MCF 10A (cell line): ENCODE data around the gene ITGB5. TPM values are rescaled to one million over a fixed set of nuclear protein-coding genes. Genes with fewer than 3 reads are reported as not detected.

Source experiments
- BruUV-seq: library from RNA; stranded (reverse); fragments of 400-500 nt; replicated peaks from 2 replicates; lab custom pipeline; 2021; lab: Mats Ljungman, UMichigan
- CTCF ChIA-PET: fragments of 300-600 bp; sonication (Branson Sonifier 250); formaldehyde crosslinking; extraction: SDS; loops from one replicate; lab custom pipeline; 2021; ENCODE audit warnings: antibody characterized with exemption, inconsistent platforms; lab: Yijun Ruan, JAX
- POLR2A ChIA-PET: fragments of 300-600, 350-650 bp; sonication (Branson Sonifier 250); formaldehyde crosslinking; extraction: SDS; loops from one replicate; lab custom pipeline; 2020; ENCODE audit warnings: antibody characterized with exemption, inconsistent platforms; lab: Yijun Ruan, JAX
- DNase-seq: peaks from one replicate; pipeline ENCODE4 v3.0.0-alpha.2; 2018; ENCODE audit not compliant: unreplicated experiment
- H3K27ac Mint-ChIP-seq: one replicate; pipeline ENCODE4 v1.8.0; 2022; ENCODE audit warnings: mild to moderate bottlenecking, low read depth, mixed read lengths; ENCODE audit not compliant: unreplicated experiment
- H3K27me3 Mint-ChIP-seq: one replicate; pipeline ENCODE4 v1.8.0; 2022; ENCODE audit warnings: mixed read lengths; ENCODE audit not compliant: insufficient read depth, unreplicated experiment
- H3K36me3 Mint-ChIP-seq: one replicate; pipeline ENCODE4 v1.8.0; 2022; ENCODE audit warnings: mild to moderate bottlenecking, moderate library complexity, mixed read lengths; ENCODE audit not compliant: insufficient read depth, unreplicated experiment
- H3K4me1 Mint-ChIP-seq: one replicate; pipeline ENCODE4 v1.8.0; 2022; ENCODE audit warnings: mixed read lengths; ENCODE audit not compliant: insufficient read depth, unreplicated experiment
- H3K4me3 Mint-ChIP-seq: one replicate; pipeline ENCODE4 v1.8.0; 2022; ENCODE audit warnings: mild to moderate bottlenecking, moderate library complexity, mixed read lengths; ENCODE audit not compliant: unreplicated experiment
- H3K9me3 Mint-ChIP-seq: one replicate; pipeline ENCODE4 v1.8.0; 2022; ENCODE audit warnings: mixed read lengths; ENCODE audit not compliant: unreplicated experiment
- intact Hi-C: fragments of 100-400 bp; cut with micrococcal nuclease; formaldehyde crosslinking; loops from 2 replicates; pipeline ENCODE4 v1.14.1; 2022
- total RNA-seq: library from RNA; stranded (reverse); gene quantifications from 2 replicates; pipeline ENCODE4 v1.2.3, GENCODE V29; 2022
- TF ChIP-seq, protein P1 (sequence below): fragments of 200-600 bp; IDR thresholded peaks from one replicate; pipeline ENCODE4 v1.8.0; 2022; ENCODE audit warnings: antibody characterized with exemption, mild to moderate bottlenecking; ENCODE audit not compliant: unreplicated experiment

Gene ITGB5
- total RNA-seq, 1 experiment from 2014 or later, result 101 TPM

DNA sequence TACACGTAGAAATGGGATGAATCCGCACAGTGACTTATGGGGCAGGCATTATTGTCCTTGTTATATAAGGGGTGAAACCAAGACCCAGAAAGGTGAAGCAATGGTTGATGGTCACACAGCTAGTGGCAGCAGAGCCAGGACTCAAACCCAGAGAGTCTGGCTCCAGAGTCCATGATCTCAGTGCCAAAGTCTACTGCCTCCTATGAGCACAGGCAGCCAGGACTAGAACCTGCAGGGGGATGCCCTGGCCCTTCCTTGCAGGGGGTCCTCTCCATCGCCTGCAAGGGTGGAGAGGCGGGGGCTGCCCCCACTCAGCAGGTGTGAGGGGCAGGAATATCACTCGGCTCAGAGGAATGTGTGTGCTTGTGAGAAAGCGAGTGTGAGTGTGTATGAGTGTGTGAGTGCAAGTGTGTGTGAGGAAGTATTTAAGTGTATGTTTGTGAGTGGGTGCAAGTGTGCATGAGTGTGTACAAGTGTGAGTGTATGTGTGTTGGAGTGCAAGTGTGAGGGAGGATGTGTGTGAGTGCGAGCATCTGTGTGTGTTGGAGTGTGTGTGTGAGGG, 112.2 kb downstream of the ITGB5 start:
- Mint-ChIP-seq H3K27me3 (no peaks in the 10 kb centered on the region), H3K27ac (no peak overlapping the region), H3K36me3 (peaks cover 21% of the 10 kb centered on the region), H3K4me1 (peaks cover 13% of the 10 kb centered on the region), H3K9me3 (no peaks in the 10 kb centered on the region), H3K4me3 (no peak overlapping the region)
- intact Hi-C loops, result no loop called here
- no peak for DNase-seq
- TF ChIP-seq, protein P1, sequence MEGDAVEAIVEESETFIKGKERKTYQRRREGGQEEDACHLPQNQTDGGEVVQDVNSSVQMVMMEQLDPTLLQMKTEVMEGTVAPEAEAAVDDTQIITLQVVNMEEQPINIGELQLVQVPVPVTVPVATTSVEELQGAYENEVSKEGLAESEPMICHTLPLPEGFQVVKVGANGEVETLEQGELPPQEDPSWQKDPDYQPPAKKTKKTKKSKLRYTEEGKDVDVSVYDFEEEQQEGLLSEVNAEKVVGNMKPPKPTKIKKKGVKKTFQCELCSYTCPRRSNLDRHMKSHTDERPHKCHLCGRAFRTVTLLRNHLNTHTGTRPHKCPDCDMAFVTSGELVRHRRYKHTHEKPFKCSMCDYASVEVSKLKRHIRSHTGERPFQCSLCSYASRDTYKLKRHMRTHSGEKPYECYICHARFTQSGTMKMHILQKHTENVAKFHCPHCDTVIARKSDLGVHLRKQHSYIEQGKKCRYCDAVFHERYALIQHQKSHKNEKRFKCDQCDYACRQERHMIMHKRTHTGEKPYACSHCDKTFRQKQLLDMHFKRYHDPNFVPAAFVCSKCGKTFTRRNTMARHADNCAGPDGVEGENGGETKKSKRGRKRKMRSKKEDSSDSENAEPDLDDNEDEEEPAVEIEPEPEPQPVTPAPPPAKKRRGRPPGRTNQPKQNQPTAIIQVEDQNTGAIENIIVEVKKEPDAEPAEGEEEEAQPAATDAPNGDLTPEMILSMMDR, result no peak
- ChIA-PET POLR2A (no interaction called here), CTCF (interaction anchor here (0.6 to 1.7 kb wide), 6 partner anchors 11 to 127 kb away, joined by 3 to 9 read pairs (median 4); no protein-coding TSS in a partner anchor)
- BruUV-seq, result no TSS peak

GRCh38 chr3:124774327-124774718, 112.8 kb downstream of the ITGB5 start:
- Mint-ChIP-seq H3K9me3 (no peaks in the 10 kb centered on the region), H3K4me3 (no peak overlapping the region), H3K27ac (no peak overlapping the region), H3K27me3 (no peaks in the 10 kb centered on the region), H3K4me1 (peaks cover 13% of the 10 kb centered on the region), H3K36me3 (peaks cover 21% of the 10 kb centered on the region)
- no peak for DNase-seq
- TF ChIP-seq, protein P1, result no peak
- CTCF ChIA-PET, result interaction anchor here (0.6 to 1.7 kb wide), 7 partner anchors 10 to 1054 kb away, joined by 3 to 9 read pairs (median 3); no protein-coding TSS in a partner anchor
- BruUV-seq, result no TSS peak
- POLR2A ChIA-PET, result no interaction called here
- intact Hi-C loops, result no loop called here

GRCh38 chr3:124773351-124774326, 113.5 kb downstream of the ITGB5 start:
- ChIA-PET POLR2A (no interaction called here), CTCF (interaction anchor here (0.6 to 1.7 kb wide), 6 partner anchors 10 to 1055 kb away, joined by 3 to 9 read pairs (median 4); no protein-coding TSS in a partner anchor)

More at GRCh38 chr3:124773351-124774326, 113.5 kb downstream of the ITGB5 start:
- Mint-ChIP-seq H3K4me1 (peaks cover 13% of the 10 kb centered on the region), H3K4me3 (no peak overlapping the region), H3K36me3 (peaks cover 21% of the 10 kb centered on the region), H3K27ac (no peak overlapping the region), H3K27me3 (no peaks in the 10 kb centered on the region), H3K9me3 (no peaks in the 10 kb centered on the region)
- intact Hi-C loops, result no loop called here
- no peak for DNase-seq
- BruUV-seq, result no TSS peak
- TF ChIP-seq, protein P1, result no peak
